ENCODE measurements around the gene GSK3B. TPM values are rescaled to one million over a fixed set of nuclear protein-coding genes. Genes with fewer than 3 reads are reported as not detected.
"Not testable (repeated sequence)": the region's sequence is repeated elsewhere in the genome, so short reads cannot be mapped to it uniquely, and the experiment has no call there.

Gene GSK3B
- total RNA-seq, 1 experiment from 2014 or later: 55.2 TPM

DNA sequence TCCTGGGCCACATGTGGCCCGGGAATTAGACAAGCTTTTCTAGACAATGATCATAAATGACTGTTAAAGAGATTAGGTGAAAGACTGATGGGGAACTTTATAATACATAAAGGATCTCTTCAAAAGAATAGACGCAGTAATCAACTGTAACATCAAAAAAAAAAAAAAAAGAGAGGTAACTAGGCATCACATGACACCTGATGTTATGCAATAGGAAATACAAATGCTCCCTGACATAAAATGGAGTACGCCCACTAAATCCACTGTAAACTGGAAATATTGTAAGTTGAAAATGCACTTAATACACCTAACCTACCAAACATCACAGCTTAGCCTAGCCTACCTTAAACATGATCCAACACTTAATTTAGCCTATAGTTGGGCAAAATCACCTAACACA is 27.2 kb downstream of the GSK3B start:
- in situ Hi-C loops (cut with HindIII; ENCODE audit: low pct_unique_long_range_greater_than_20kb, low sequenced_read_pairs): no loop called here
- no peak for DNase-seq (ENCODE audit: low read depth, low spot score)

DNA sequence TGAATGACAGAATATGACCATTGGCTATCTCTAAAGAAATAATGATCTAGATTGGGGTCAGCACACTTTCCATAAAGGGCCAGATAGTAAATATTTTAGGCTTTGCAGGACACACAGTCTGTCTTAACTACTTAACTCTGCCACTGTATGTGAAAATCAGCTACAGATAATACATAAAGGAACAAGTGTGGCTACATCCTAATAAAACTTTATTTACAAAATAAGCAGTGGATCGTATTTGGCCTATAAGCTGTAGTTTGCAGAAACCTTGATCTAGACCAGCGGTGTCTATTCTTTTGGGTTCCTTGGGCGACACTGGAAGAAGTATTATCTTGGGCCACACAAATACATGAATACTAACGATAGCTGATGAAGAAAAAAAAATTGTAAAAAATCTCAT is 27.6 kb downstream of the GSK3B start:
- in situ Hi-C loops (cut with HindIII; ENCODE audit: low pct_unique_long_range_greater_than_20kb, low sequenced_read_pairs): no loop called here

DNA sequence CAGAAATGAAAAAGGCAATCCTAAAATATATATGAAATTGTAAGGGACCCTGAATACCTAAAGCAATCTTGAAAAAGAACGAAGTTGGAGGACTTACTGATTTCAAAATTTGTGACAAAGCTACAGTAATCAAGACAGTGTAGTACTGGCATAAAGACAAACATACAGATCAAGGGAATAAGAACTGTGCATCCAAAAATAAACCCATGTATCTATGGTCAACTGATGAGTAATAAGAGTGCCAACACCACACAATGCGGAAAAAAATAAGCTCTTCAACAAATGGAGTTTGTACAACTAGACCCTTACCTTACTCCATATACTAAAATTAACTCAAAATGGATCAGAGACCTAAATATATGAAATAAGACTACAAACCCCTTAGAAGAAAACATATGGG is 29.6 kb downstream of the GSK3B start:
- DNase-seq (ENCODE audit: low read depth, low spot score): no peak
- in situ Hi-C loops (cut with HindIII; ENCODE audit: low pct_unique_long_range_greater_than_20kb, low sequenced_read_pairs): no loop called here

More for the DNA sequence above, 27.6 kb downstream of the GSK3B start:
- DNase-seq (ENCODE audit: low read depth, low spot score): no peak

DNA sequence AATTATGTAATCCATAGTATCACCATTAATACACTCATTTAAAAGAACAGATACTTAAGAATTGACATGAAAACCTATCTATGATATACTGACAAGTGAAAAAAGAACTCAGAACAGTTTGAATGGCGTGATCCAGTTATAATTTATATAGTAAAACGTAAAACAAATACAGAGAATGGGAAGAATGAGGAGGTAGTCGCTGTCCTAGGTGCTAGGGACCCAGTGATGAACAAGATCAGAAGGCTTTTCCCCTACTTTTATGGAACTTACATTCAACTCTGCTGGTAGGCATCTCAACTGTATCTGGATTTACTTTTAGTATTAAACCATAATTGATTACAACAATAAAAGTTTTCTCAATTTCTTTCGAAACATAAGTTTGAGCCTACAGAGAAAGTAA is 31.8 kb downstream of the GSK3B start:
- in situ Hi-C loops (cut with HindIII; ENCODE audit: low pct_unique_long_range_greater_than_20kb, low sequenced_read_pairs): no loop called here
- DNase-seq (ENCODE audit: low read depth, low spot score): no peak

GRCh38 chr3:120059081-120059864 is 35.0 kb downstream of the GSK3B start:
- in situ Hi-C loops (cut with HindIII; ENCODE audit: low pct_unique_long_range_greater_than_20kb, low sequenced_read_pairs): no loop called here
- no peak for DNase-seq (ENCODE audit: low read depth, low spot score)

- in situ Hi-C loops (cut with HindIII; ENCODE audit: low pct_unique_long_range_greater_than_20kb, low sequenced_read_pairs): no loop called here
Observed at GRCh38 chr3:120057626-120058025, 36.6 kb downstream of the GSK3B start.

DNA sequence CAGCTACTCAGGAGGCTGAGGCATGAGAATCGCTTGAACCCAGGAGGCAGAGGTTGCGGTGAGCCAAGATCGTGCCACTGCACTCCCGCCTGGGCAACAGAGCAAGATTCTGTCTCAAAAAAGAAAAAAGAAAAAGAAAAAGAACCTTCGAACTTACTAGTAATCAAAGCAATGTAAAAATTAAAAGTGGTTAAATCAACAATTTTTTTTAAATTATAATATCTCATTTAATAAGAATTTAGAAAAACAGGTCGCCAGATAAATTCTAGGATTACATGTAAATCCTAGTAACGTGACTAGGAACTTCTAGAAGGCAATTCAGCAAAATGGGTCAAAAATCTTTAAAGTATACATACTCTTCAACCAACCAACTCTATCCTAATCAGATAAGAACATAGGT is 37.2 kb downstream of the GSK3B start:
- in situ Hi-C loops (cut with HindIII; ENCODE audit: low pct_unique_long_range_greater_than_20kb, low sequenced_read_pairs): no loop called here
- DNase-seq (ENCODE audit: low read depth, low spot score): no peak

More at GRCh38 chr3:120057626-120058025, 36.6 kb downstream of the GSK3B start:
- DNase-seq (ENCODE audit: low read depth, low spot score): no peak

DNA sequence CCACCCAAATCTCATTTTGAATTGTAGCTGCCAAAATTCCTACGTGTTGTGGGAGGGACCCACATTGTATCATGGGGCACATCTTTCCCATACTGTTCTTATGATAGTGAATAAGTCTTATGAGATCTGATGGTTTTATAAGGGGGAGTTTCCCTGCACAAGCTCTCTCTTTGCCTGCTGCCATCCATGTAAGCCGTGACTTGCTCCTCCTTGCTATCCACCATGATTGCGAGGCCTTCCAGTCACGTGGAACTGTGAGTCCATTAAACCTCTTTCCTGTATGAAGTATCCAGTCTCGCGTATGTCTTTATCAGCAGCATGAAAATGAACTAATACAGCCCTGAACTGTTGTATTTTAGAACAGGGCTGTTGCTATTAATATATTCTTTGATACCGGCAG is 40.6 kb downstream of the GSK3B start:
- DNase-seq (ENCODE audit: low read depth, low spot score); in situ Hi-C loops (cut with HindIII; ENCODE audit: low pct_unique_long_range_greater_than_20kb, low sequenced_read_pairs): not testable (repeated sequence)

DNA sequence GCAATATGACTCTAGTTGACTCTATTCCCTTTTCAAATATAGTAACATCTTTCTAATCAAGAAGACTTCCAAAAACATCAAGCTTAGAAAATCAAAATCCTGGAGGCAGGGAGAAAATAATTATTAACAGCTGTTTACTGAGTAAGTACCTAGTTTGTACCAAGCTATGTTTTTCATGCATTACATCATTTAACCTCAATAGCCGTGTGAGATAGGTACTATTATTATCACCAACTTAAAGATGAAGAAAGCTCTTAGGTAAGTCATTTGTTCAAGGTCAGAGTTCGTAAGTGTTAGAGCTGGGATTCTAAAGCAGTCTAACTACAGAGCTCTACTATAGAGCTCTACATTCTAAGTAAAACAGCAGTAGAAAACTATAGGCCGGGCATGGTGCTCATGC is 41.6 kb downstream of the GSK3B start:
- in situ Hi-C loops (cut with HindIII; ENCODE audit: low pct_unique_long_range_greater_than_20kb, low sequenced_read_pairs): no loop called here
- no peak for DNase-seq (ENCODE audit: low read depth, low spot score)

DNA sequence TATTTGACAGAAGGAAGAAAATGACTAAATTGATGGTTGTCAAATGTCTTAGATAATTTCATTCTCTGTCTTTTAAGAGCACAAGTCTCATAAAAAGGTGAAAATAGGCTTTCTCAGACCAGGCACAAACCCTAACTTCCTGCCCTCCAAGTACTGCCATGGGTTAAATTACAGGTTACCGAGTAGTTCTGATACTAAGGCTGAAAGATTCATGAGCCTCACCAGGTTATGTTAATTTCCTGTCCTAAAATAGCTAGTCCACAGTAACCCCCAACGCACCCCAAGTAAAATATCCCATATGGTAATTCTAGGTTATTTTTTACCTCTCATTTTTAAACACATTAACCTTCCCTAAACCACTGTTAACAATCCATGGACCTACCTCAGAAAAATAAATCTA is 42.0 kb downstream of the GSK3B start:
- in situ Hi-C loops (cut with HindIII; ENCODE audit: low pct_unique_long_range_greater_than_20kb, low sequenced_read_pairs): no loop called here
- DNase-seq (ENCODE audit: low read depth, low spot score): no peak

DNA sequence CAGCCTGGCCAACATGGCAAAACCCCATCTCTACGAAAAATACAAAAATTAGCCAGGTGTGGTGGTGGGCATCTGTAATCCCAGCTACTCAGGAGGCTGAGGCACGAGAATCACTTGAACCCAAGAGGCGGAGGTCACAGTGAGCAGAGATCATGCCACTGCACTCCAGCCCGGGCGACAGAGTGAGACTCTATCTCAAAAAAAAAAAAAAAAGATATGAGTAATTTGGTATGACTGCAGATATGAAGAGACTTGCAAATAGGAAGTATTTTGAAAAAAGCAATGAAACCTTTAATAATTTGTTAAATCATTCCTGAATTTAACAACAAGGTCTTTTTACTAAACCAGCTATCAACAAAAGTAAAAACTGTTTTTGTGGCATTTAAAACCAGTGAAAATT is 42.7 kb downstream of the GSK3B start:
- DNase-seq (ENCODE audit: low read depth, low spot score); in situ Hi-C loops (cut with HindIII; ENCODE audit: low pct_unique_long_range_greater_than_20kb, low sequenced_read_pairs): not testable (repeated sequence)

DNA sequence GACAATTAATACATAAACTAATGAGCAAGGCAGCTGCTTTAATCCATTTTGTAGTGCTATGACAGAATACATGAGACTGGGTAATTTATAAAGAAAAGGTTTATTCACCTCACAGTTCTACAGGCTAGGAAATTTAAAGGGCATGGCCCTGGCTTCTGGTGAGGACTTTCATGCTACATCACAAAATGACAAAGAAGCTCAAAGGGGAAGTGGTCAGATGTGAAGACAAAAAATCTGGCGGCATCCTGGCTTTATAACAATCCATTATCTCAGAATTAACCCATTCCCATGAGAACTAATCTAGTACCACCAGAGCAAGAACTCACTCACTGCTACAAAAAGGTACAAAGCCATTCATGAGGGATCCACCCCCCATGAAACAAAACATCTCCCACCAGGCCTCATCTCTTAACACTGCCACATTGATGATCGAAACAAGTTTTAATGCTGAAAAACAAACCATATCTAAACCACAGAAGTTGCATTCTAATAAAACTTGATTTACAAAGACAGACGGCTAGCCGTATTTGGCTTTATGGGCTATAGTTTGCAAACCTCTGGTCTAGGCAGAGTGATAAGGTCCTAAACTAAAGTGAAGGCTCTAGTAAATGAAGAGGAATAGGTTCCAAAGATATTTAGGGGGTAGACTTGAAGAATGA is 44.2 kb downstream of the GSK3B start:
- DNase-seq (ENCODE audit: low read depth, low spot score): no peak
- in situ Hi-C loops (cut with HindIII; ENCODE audit: low pct_unique_long_range_greater_than_20kb, low sequenced_read_pairs): no loop called here

DNA sequence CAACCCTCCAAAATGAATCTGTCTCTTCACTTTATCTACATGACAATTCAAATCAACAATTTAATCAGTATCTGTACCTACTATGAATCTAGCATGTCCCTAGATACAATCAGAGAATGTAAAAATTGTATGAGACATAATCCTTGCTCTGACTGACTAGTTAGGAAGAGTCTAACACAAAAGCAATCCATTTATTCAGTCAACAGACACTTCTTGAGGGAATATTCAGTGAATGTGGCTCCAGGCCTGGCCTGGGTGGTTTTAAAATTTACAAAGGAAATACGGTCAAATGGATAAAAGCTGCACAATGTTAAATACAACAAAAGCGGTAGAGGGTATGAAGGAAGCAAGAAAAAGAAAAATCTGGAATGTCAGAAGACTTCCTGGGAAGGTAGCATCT is 45.2 kb downstream of the GSK3B start:
- in situ Hi-C loops (cut with HindIII; ENCODE audit: low pct_unique_long_range_greater_than_20kb, low sequenced_read_pairs): no loop called here
- no peak for DNase-seq (ENCODE audit: low read depth, low spot score)

DNA sequence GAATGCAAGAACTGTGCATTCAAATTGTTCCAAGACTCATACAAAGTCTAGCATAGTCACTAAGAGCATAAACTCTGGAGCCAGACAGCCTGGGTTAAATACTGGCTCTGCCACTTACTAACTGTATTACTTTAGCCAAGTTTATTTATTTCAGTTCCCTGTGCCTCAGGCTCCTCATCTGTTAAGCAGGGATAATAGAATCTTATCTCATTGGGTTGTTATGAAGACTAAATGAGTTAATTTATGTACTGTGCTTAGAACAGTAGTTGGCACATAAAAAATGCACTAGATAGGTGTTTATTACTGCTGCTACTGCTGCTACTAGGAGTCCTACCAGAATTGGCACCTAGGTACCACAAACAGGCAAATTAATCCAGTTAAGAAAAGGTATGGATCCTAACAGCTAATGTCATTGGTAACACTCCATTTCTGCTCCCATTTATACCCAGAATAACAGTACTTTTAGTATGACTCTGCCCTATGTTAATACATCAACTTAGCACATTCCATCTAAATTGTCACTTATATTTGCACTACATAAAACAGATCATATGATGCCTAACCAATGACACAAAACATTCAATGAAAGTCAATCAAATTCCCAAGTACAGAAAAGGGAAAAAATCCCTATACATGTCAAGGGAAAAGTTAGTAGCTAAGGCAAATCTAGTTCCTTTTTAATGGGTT is 45.7 kb downstream of the GSK3B start:
- DNase-seq (ENCODE audit: low read depth, low spot score): no peak
- in situ Hi-C loops (cut with HindIII; ENCODE audit: low pct_unique_long_range_greater_than_20kb, low sequenced_read_pairs): no loop called here

DNA sequence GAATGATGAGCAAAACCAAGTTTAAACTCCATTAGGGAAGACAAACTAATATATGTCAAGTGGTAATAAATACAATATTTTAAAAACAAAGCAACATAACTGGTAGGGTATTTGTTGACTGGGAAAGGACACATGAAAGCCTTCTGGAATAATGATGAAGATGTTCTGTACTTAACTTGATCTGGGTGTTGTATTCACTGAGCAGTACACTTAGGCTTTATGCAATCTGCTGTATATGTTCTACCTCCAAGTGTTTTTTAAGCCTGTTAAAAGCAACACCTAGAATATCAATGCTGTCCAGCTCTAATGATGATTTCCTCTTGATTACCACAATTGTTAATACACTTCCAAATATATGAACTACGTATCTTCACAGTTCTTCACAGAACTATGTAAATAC is 46.6 kb downstream of the GSK3B start:
- no peak for DNase-seq (ENCODE audit: low read depth, low spot score)
- in situ Hi-C loops (cut with HindIII; ENCODE audit: low pct_unique_long_range_greater_than_20kb, low sequenced_read_pairs): no loop called here

DNA sequence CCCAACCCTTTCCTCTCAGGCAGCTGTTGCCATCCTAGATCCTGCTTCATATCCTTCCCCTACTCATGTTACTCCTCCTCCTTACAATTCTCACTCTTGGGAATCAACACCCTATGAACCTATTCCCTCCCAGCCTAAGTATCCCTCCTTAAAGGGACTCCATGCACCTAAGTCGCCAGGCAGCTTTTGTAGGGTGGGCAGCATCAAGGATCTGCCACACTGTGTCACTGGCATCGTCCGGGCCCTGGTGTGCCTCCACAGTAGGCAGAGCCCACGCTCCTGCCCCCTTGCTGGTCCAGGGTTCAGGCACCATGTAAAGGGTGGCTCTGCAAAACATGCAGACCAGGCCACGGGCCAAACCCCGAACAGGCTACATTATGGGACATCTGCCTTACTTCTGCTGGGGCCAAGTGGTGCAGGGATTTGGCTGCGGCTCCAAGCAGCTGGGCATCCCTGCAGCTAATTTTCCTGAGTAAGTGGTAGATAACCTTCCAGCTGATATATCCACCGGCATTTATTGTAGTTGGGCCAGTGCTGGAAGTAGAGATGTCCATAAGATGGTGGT is 53.4 kb downstream of the GSK3B start:
- in situ Hi-C loops (cut with HindIII; ENCODE audit: low pct_unique_long_range_greater_than_20kb, low sequenced_read_pairs): no loop called here
- DNase-seq (ENCODE audit: low read depth, low spot score): no peak

DNA sequence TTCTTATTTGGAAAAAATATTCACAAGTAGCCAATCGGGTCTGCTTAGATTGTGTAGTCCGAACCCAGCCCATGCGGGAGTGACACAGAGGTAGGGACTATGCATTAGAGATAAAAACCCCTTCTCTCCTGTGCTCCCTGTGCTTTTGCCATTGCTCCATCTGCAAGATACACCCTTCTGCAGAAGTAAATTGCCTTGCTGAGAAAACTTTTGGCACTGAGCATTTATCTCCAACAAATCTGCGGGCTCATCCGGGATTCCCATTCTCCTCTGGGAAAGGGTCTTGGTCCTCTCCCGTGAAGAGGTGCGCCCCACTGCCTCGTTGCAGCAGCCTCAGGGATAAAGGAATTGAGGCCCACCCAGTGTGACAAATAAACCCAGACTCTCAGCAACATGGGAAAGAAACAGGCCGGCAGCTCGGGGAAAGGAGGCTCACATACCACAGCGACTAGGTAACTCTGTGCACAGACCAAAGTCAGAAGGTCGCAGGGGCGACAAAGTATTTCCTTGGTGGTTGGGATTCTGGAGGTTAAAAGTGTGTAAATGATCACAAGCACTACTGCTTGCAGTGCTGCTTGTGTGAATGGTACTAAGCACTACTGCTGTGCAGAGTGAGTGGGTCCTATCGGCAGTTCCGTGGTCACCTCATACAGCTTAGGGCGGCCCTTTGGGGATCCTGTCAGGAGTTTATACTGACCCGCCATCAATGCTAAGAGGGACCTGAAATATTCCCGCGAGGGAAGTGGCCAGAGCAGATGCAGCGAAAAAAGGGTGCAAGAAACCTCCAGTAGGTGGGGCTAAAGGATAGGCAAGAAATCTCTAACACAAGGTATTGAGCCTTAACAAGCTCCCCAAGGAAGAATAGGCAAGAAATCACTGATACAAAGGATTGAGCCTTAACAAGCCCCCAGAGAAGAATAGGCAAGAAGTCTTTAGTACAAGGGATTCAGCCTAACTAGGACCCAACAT is 54.3 kb downstream of the GSK3B start:
- in situ Hi-C loops (cut with HindIII; ENCODE audit: low pct_unique_long_range_greater_than_20kb, low sequenced_read_pairs): no loop called here
- peak; percentile 22 for DNase-seq (ENCODE audit: low read depth, low spot score)

Measured in SK-MEL-5 (cell line).